HG02938 (cell line): ENCODE results near the gene USP1.

Source experiments
- ATAC-seq: cut with Tn5 transposase; IDR thresholded peaks from one replicate; pipeline ENCODE4 v1.9.1; 2021; ENCODE audit warnings: mild to moderate bottlenecking, moderate library complexity; ENCODE audit not compliant: unreplicated experiment

USP1 gene

GRCh38 chr1:62425041-62425440, 11.8 kb upstream of the USP1 start:
- no peak for ATAC-seq

- ATAC-seq, result no peak
These were observed 10.6 kb upstream of the USP1 start for GRCh38 chr1:62426237-62426636.

- ATAC-seq, result no peak
These were observed 10.1 kb upstream of the USP1 start for GRCh38 chr1:62426794-62427193.

GRCh38 chr1:62428351-62428750, 8.5 kb upstream of the USP1 start:
- no peak for ATAC-seq

- no peak for ATAC-seq
These were observed 7.3 kb upstream of the USP1 start for GRCh38 chr1:62429581-62429980.

- no peak for ATAC-seq
These were observed 2.8 kb upstream of the USP1 start for GRCh38 chr1:62433861-62434617.

- ATAC-seq, result no peak
These were observed 2.2 kb upstream of the USP1 start for GRCh38 chr1:62434618-62435001.

- ATAC-seq, result no peak
These were observed 1.4 kb upstream of the USP1 start for GRCh38 chr1:62435231-62436038.

- ATAC-seq, result no peak
These were observed 797 bp upstream of the USP1 start for GRCh38 chr1:62436039-62436465.

GRCh38 chr1:62437273-62437940, 558 bp downstream of the USP1 start:
- ATAC-seq, result no peak

- ATAC-seq, result no peak
These were observed 1.3 kb downstream of the USP1 start for GRCh38 chr1:62438163-62438562.

- ATAC-seq, result peak; percentile 18
These were observed 3.0 kb downstream of the USP1 start for GRCh38 chr1:62439652-62440371.

GRCh38 chr1:62444701-62445100, 7.9 kb downstream of the USP1 start:
- no peak for ATAC-seq

GRCh38 chr1:62448221-62448933, 11.5 kb downstream of the USP1 start:
- no peak for ATAC-seq

GRCh38 chr1:62450301-62450700, 13.5 kb downstream of the USP1 start:
- no peak for ATAC-seq

GRCh38 chr1:62452951-62453350, 16.1 kb downstream of the USP1 start:
- no peak for ATAC-seq

- ATAC-seq, result no peak
These were observed 21.1 kb downstream of the USP1 start for GRCh38 chr1:62457955-62458354.

- no peak for ATAC-seq
These were observed 25.5 kb downstream of the USP1 start for GRCh38 chr1:62462370-62462769.

GRCh38 chr1:62467092-62467491, 30.2 kb downstream of the USP1 start:
- ATAC-seq, result no peak

- ATAC-seq, result no peak
These were observed 39.8 kb downstream of the USP1 start for GRCh38 chr1:62476525-62477219.
